GM12878 (cell line): ENCODE data around the gene PAQR5. TPM values are rescaled to one million over a fixed set of nuclear protein-coding genes. Genes with fewer than 3 reads are reported as not detected.

ENCODE experiments used
- ATAC-seq: fragments of 200-7000 bp; cut with Tn5 transposase; 3 replicates; pipeline ENCODE4 v1.9.1; 2020; ENCODE audit warnings: mild to moderate bottlenecking, moderate library complexity
- BruUV-seq: library from RNA; stranded (reverse); fragments of 400-500 nt; replicated peaks from 2 replicates; lab custom pipeline; 2021; lab: Mats Ljungman, UMichigan
- CTCF ChIA-PET: fragments of 300-600 bp; sonication (Branson Sonifier 250); formaldehyde crosslinking; extraction: SDS; loops from one replicate; lab custom pipeline; 2021; ENCODE audit warnings: inconsistent platforms; lab: Yijun Ruan, JAX
- POLR2A ChIA-PET: fragments of 350-600 bp; formaldehyde crosslinking; extraction: SDS; loops from one replicate; lab custom pipeline; 2021; ENCODE audit warnings: inconsistent platforms; lab: Charles Lee
- RAD21 ChIA-PET: fragments of 300-600 bp; sonication (Branson Sonifier 250); formaldehyde crosslinking; loops from one replicate; lab custom pipeline; 2023; ENCODE audit warnings: antibody characterized with exemption; ENCODE audit not compliant: unreplicated experiment; lab: Charles Lee
- SMC1A ChIA-PET: fragments of 300-600 bp; sonication (Branson Sonifier 250); formaldehyde crosslinking; loops from one replicate; lab custom pipeline; 2023; ENCODE audit not compliant: unreplicated experiment, uncharacterized antibody; lab: Charles Lee
- DNase-seq: peaks from one replicate; pipeline ENCODE4 v3.0.0-alpha.2; 2011; ENCODE audit warnings: low read depth, low spot score
- FAIRE-seq: peaks from 3 replicates; lab custom pipeline; 2011; peaks lifted over from hg19 to GRCh38; lab: Jason Lieb, UNC
- H2AFZ ChIP-seq: 2 replicates; pipeline ENCODE4 v1.6.0; 2011; ENCODE audit warnings: low read depth, low read length, control low read depth; ENCODE audit not compliant: control insufficient read depth
- H3K27ac ChIP-seq: 2 replicates; pipeline ENCODE4 v1.5.1; 2011; ENCODE audit warnings: control low read depth; ENCODE audit not compliant: control insufficient read depth, insufficient read depth
- H3K27me3 ChIP-seq, 2 experiments: replicated peaks in 1 of 2; 2 replicates each; pipeline versions ENCODE4 v1.6.0 to v1.6.1; 2011; ENCODE audit warnings: low read length in 1 of 2; ENCODE audit not compliant: control insufficient read depth in 2 of 2, insufficient read depth in 2 of 2
- H3K36me3 ChIP-seq, 2 experiments: 2 replicates each; pipeline ENCODE4 v1.5.1; 2011; ENCODE audit warnings: low read length in 1 of 2; ENCODE audit not compliant: control insufficient read depth in 2 of 2, insufficient read depth in 2 of 2
- H3K4me1 ChIP-seq: 2 replicates; pipeline ENCODE4 v1.6.1; 2011; ENCODE audit warnings: mild to moderate bottlenecking, low read length, moderate library complexity, mixed read lengths; ENCODE audit not compliant: control insufficient read depth, insufficient read depth
- H3K4me2 ChIP-seq: 2 replicates; pipeline ENCODE4 v1.6.0; 2011; ENCODE audit warnings: control low read depth; ENCODE audit not compliant: control insufficient read depth, insufficient read depth
- H3K4me3 ChIP-seq: fragments of 200-600 bp; sonication (generic); 2 replicates; pipeline ENCODE4 v1.5.1; 2016
- H3K79me2 ChIP-seq: 2 replicates; pipeline ENCODE4 v1.6.0; 2011; ENCODE audit warnings: low read length; ENCODE audit not compliant: control insufficient read depth, insufficient read depth
- H3K9ac ChIP-seq: 2 replicates; pipeline ENCODE4 v1.8.0; 2011; ENCODE audit warnings: low read length, control low read depth, mixed read lengths; ENCODE audit not compliant: control insufficient read depth, insufficient read depth
- H3K9me3 ChIP-seq: replicated peaks from 3 replicates; pipeline ENCODE4 v1.5.1; 2011; ENCODE audit warnings: mild to moderate bottlenecking, low read length; ENCODE audit not compliant: control insufficient read depth, insufficient read depth
- H4K20me1 ChIP-seq: 2 replicates; pipeline ENCODE4 v1.6.0; 2011; ENCODE audit not compliant: control insufficient read depth, insufficient read depth
- BCL3 ChIP-seq: IDR thresholded peaks from 2 replicates; pipeline ENCODE4 v1.6.1; 2011; ENCODE audit warnings: borderline replicate concordance, low read depth, mild to moderate bottlenecking, moderate library complexity, low read length; ENCODE audit not compliant: insufficient read depth, poor library complexity, severe bottlenecking
- CEBPB ChIP-seq, 2 experiments: fragments of 150-350 bp in 1 of 2; IDR thresholded peaks; 2 replicates each; pipeline ENCODE4 v1.6.1; 2012 to 2014; ENCODE audit warnings: low read depth in 2 of 2, low read length in 2 of 2, borderline replicate concordance in 1 of 2, inconsistent platforms in 1 of 2
- ESRRA ChIP-seq: IDR thresholded peaks from 2 replicates; pipeline ENCODE4 v1.6.1; 2012; ENCODE audit warnings: mild to moderate bottlenecking, low read length, improper control_type of control experiment
- LARP7 ChIP-seq: fragments of 450-650 bp; IDR thresholded peaks from 2 replicates; pipeline ENCODE4 v1.6.1; 2017; ENCODE audit warnings: mild to moderate bottlenecking
- NFYA ChIP-seq: IDR thresholded peaks from 2 replicates; pipeline ENCODE4 v1.6.1; 2011; ENCODE audit warnings: low read depth, mild to moderate bottlenecking, low read length, improper control_type of control experiment, borderline replicate concordance
- POLR2AphosphoS5 ChIP-seq: IDR thresholded peaks from 2 replicates; pipeline ENCODE4 v1.6.1; 2011; ENCODE audit warnings: mild to moderate bottlenecking, low read length, inconsistent platforms
- WGBS: methylation state at CpG from one replicate; pipeline ENCODE4 v1.1.6; 2016; ENCODE audit warnings: low lambda C conversion rate; ENCODE audit not compliant: insufficient replicate concordance, insufficient coverage; ENCODE audit errors: missing lambda C conversion rate; 5-methylcytosine and 5-hydroxymethylcytosine counted together
- in situ Hi-C: fragments of 300-500 bp; cut with MboI; formaldehyde crosslinking; loops from 9 replicates; pipeline ENCODE4 v1.14.3; 2018; ENCODE audit warnings: mixed read lengths
- intact Hi-C: fragments of 100-400 bp; cut with micrococcal nuclease; formaldehyde crosslinking; loops from one replicate; pipeline ENCODE4 v1.14.2; 2022; ENCODE audit not compliant: unreplicated experiment
- polyA plus RNA-seq, 11 experiments: library from polyadenylated mRNA; depleted of rRNA in 4 of 11; unstranded in 6 of 11; stranded (reverse) in 5 of 11; fragments of >200 nt; fragmentation: Nextera tagmentation in 4 of 11; fragmentation: Illumina TruSeq in 1 of 11; extraction: Ambion mirVana in 4 of 11; extraction: Trizol in 1 of 11; gene quantifications; 1 replicate in 1 of 11; 2 replicates in 10 of 11; pipeline versions ENCODE4 v1.2.1 to v1.2.3, GENCODE V29; 2011 to 2016; ENCODE audit warnings: inconsistent platforms in 2 of 11, missing spikeins in 2 of 11, low read depth in 1 of 11
- total RNA-seq, 4 experiments: library from RNA; depleted of rRNA in 3 of 4; stranded (reverse); fragments of >200 nt in 3 of 4; fragmentation: Illumina TruSeq in 1 of 4; extraction: Trizol in 1 of 4; gene quantifications; 2 replicates each; pipeline versions ENCODE4 v1.2.1 to v1.2.3, GENCODE V29; 2013 to 2021
- TF ChIP-seq, protein P1 (sequence below): fragments of 450-650 bp; formaldehyde crosslinking; IDR thresholded peaks from 2 replicates; pipeline ENCODE4 v1.4.0; 2022; ENCODE audit warnings: mild to moderate bottlenecking, moderate library complexity
- TF ChIP-seq, protein P2 (sequence below): fragments of 450-650 bp; IDR thresholded peaks from 2 replicates; pipeline ENCODE4 v1.6.1; 2017; ENCODE audit warnings: mild to moderate bottlenecking, moderate library complexity

PAQR5 gene
- total and polyA plus RNA-seq, 10 of the 15 experiments (the other 5 are each of a cell fraction or from before 2014, with no cell fraction given), result 0.02 to 0.03 TPM; not detected in 8

- ChIA-PET RAD21 (no interaction called here), CTCF (no interaction called here), SMC1A (interaction anchor here (0.8 to 1.2 kb wide), 2 partner anchors 9 to 21 kb away, joined by 3 read pairs; no protein-coding TSS in a partner anchor), POLR2A (no interaction called here)
- no peak for ATAC-seq
- no peak overlapping the region for H2AFZ ChIP-seq
- TF ChIP-seq, protein P1, sequence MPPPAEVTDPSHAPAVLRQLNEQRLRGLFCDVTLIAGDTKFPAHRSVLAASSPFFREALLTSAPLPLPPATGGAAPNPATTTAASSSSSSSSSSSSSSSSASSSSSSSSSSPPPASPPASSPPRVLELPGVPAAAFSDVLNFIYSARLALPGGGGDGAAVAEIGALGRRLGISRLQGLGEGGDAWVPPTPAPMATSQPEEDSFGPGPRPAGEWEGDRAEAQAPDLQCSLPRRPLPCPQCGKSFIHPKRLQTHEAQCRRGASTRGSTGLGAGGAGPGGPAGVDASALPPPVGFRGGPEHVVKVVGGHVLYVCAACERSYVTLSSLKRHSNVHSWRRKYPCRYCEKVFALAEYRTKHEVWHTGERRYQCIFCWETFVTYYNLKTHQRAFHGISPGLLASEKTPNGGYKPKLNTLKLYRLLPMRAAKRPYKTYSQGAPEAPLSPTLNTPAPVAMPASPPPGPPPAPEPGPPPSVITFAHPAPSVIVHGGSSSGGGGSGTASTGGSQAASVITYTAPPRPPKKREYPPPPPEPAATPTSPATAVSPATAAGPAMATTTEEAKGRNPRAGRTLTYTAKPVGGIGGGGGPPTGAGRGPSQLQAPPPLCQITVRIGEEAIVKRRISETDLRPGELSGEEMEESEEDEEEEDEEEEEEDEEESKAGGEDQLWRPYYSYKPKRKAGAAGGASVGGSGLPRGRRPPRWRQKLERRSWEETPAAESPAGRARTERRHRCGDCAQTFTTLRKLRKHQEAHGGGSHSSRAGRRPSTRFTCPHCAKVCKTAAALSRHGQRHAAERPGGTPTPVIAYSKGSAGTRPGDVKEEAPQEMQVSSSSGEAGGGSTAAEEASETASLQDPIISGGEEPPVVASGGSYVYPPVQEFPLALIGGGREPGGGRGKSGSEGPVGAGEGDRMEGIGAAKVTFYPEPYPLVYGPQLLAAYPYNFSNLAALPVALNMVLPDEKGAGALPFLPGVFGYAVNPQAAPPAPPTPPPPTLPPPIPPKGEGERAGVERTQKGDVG (CRISPR knock-in tag), result no peak
- no peak for TF ChIP-seq POLR2AphosphoS5
- no peak for TF ChIP-seq NFYA
- TF ChIP-seq ESRRA, result no peak
- TF ChIP-seq CEBPB (IDR thresholded peaks at IDR 0.05; ENCODE audit: borderline replicate concordance in 1 of 2, low read depth in 2 of 2, low read length in 2 of 2), result no peak
- no peak for TF ChIP-seq LARP7
- TF ChIP-seq, protein P2, sequence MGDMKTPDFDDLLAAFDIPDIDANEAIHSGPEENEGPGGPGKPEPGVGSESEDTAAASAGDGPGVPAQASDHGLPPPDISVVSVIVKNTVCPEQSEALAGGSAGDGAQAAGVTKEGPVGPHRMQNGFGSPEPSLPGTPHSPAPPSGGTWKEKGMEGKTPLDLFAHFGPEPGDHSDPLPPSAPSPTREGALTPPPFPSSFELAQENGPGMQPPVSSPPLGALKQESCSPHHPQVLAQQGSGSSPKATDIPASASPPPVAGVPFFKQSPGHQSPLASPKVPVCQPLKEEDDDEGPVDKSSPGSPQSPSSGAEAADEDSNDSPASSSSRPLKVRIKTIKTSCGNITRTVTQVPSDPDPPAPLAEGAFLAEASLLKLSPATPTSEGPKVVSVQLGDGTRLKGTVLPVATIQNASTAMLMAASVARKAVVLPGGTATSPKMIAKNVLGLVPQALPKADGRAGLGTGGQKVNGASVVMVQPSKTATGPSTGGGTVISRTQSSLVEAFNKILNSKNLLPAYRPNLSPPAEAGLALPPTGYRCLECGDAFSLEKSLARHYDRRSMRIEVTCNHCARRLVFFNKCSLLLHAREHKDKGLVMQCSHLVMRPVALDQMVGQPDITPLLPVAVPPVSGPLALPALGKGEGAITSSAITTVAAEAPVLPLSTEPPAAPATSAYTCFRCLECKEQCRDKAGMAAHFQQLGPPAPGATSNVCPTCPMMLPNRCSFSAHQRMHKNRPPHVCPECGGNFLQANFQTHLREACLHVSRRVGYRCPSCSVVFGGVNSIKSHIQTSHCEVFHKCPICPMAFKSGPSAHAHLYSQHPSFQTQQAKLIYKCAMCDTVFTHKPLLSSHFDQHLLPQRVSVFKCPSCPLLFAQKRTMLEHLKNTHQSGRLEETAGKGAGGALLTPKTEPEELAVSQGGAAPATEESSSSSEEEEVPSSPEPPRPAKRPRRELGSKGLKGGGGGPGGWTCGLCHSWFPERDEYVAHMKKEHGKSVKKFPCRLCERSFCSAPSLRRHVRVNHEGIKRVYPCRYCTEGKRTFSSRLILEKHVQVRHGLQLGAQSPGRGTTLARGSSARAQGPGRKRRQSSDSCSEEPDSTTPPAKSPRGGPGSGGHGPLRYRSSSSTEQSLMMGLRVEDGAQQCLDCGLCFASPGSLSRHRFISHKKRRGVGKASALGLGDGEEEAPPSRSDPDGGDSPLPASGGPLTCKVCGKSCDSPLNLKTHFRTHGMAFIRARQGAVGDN, result no peak
- no peak for TF ChIP-seq BCL3
- DNase-seq, result no peak
- H3K27ac ChIP-seq, result no peak overlapping the region
- H3K9me3 ChIP-seq, result no peaks in the 10 kb centered on the region
- no peaks in the 10 kb centered on the region for H4K20me1 ChIP-seq
- intact Hi-C loops (no loop called here), in situ Hi-C loops (no loop called here)
- H3K4me3 ChIP-seq, result no peak overlapping the region
- BruUV-seq, result no TSS peak
- peaks cover 10 to 28% of the 10 kb centered on the region in 2 experiments for H3K36me3 ChIP-seq
- no peaks in the 10 kb centered on the region for H3K27me3 ChIP-seq
- H3K9ac ChIP-seq, result no peak overlapping the region
- 100% methylated on average over 5 of the region's 5 CpGs for WGBS
- FAIRE-seq, result peak; percentile 41
- no peak overlapping the region for H3K4me2 ChIP-seq
- H3K79me2 ChIP-seq, result no peaks in the 10 kb centered on the region
- no peaks in the 10 kb centered on the region for H3K4me1 ChIP-seq
These were observed 135.5 kb downstream of the PAQR5 start for GRCh38 chr15:69434238-69434637.
